ENCODE results near the gene LEMD1.
"Not testable (repeated sequence)": the region's sequence is repeated elsewhere in the genome, so short reads cannot be mapped to it uniquely, and the experiment has no call there.

LEMD1 gene

GRCh38 chr1:205430696-205431305 is 8.9 kb upstream of the LEMD1 start:
- peak in 1 of 3 experiments; percentile 51 for DNase-seq (ENCODE audit: low read depth in 3 of 3)

GRCh38 chr1:205429762-205430695 is 8.2 kb upstream of the LEMD1 start:
- DNase-seq (ENCODE audit: low read depth in 3 of 3): no peak

GRCh38 chr1:205424901-205425600 is 3.2 kb upstream of the LEMD1 start:
- no peak for DNase-seq (ENCODE audit: low read depth in 3 of 3)

GRCh38 chr1:205423814-205424399 is 2.1 kb upstream of the LEMD1 start:
- no peak for DNase-seq (ENCODE audit: low read depth in 3 of 3)

- no peak for DNase-seq (ENCODE audit: low read depth in 3 of 3)
Observed at GRCh38 chr1:205422993-205423642, 1.3 kb upstream of the LEMD1 start.

GRCh38 chr1:205420938-205421337 is 918 bp downstream of the LEMD1 start:
- no peak for DNase-seq (ENCODE audit: low read depth in 3 of 3)

GRCh38 chr1:205417870-205418635 is 3.8 kb downstream of the LEMD1 start:
- no peak for DNase-seq (ENCODE audit: low read depth in 3 of 3)

- DNase-seq (ENCODE audit: low read depth in 3 of 3): no peak
Observed at GRCh38 chr1:205416322-205416721, 5.5 kb downstream of the LEMD1 start.

- no peak for DNase-seq (ENCODE audit: low read depth in 3 of 3)
Observed at GRCh38 chr1:205410581-205411298, 11.1 kb downstream of the LEMD1 start.

- DNase-seq (ENCODE audit: low read depth in 3 of 3): no peak
Observed at GRCh38 chr1:205407970-205408369, 13.9 kb downstream of the LEMD1 start.

GRCh38 chr1:205406252-205406651 is 15.6 kb downstream of the LEMD1 start:
- not testable (repeated sequence) for DNase-seq (ENCODE audit: low read depth in 3 of 3)

GRCh38 chr1:205404484-205404883 is 17.4 kb downstream of the LEMD1 start:
- DNase-seq (ENCODE audit: low read depth in 3 of 3): not testable (repeated sequence)

GRCh38 chr1:205398586-205398985 is 23.3 kb downstream of the LEMD1 start:
- no peak for DNase-seq (ENCODE audit: low read depth in 3 of 3)

- DNase-seq (ENCODE audit: low read depth in 3 of 3): no peak
Observed at GRCh38 chr1:205396967-205397616, 24.8 kb downstream of the LEMD1 start.

GRCh38 chr1:205395616-205396015 is 26.2 kb downstream of the LEMD1 start:
- DNase-seq (ENCODE audit: low read depth in 3 of 3): no peak

- DNase-seq (ENCODE audit: low read depth in 3 of 3): no peak
Observed at GRCh38 chr1:205392650-205393049, 29.2 kb downstream of the LEMD1 start.

GRCh38 chr1:205391386-205391785 is 30.5 kb downstream of the LEMD1 start:
- DNase-seq (ENCODE audit: low read depth in 3 of 3): no peak

- no peak for DNase-seq (ENCODE audit: low read depth in 3 of 3)
Observed at GRCh38 chr1:205387845-205388244, 34.0 kb downstream of the LEMD1 start.

- DNase-seq (ENCODE audit: low read depth in 3 of 3): not testable (repeated sequence)
Observed at GRCh38 chr1:205382990-205383389, 38.9 kb downstream of the LEMD1 start.

GRCh38 chr1:205382561-205382960 is 39.3 kb downstream of the LEMD1 start:
- no peak for DNase-seq (ENCODE audit: low read depth in 3 of 3)
